IMR-90 (cell line): ENCODE measurements around the gene GPRC5B. TPM values are rescaled to one million over a fixed set of nuclear protein-coding genes. Genes with fewer than 3 reads are reported as not detected.

Experiments used
- ATAC-seq: fragments of 200-7000 bp; cut with Tn5 transposase; 2 replicates; pipeline ENCODE4 v1.9.1; 2020; ENCODE audit warnings: low read depth, mild to moderate bottlenecking, moderate library complexity
- BruUV-seq: library from RNA; stranded (reverse); fragments of 400-500 nt; replicated peaks from 2 replicates; lab custom pipeline; 2021; lab: Mats Ljungman, UMichigan
- CTCF ChIA-PET: fragments of 300-600 bp; formaldehyde crosslinking; extraction: SDS; loops from one replicate; lab custom pipeline; 2021; ENCODE audit warnings: antibody characterized with exemption; lab: Yijun Ruan, JAX
- POLR2A ChIA-PET: fragments of 300-600 bp; sonication (Branson Sonifier 250); formaldehyde crosslinking; loops from one replicate; lab custom pipeline; 2022; ENCODE audit warnings: antibody characterized with exemption; ENCODE audit not compliant: unreplicated experiment; lab: Charles Lee
- DNase-seq: peaks from one replicate; pipeline ENCODE4 v3.0.0; 2013
- H2AFZ ChIP-seq: replicated peaks from 2 replicates; pipeline ENCODE3; 2013; ENCODE audit warnings: low read length, mild to moderate bottlenecking; ENCODE audit not compliant: poor library complexity
- H2AK5ac ChIP-seq: 2 replicates; pipeline ENCODE4 v1.6.1; 2013; ENCODE audit warnings: low read depth, low read length, inconsistent platforms
- H2AK9ac ChIP-seq: replicated peaks from 2 replicates; pipeline ENCODE3; 2013; ENCODE audit warnings: mild to moderate bottlenecking, low read depth, low read length, moderate library complexity; ENCODE audit not compliant: poor library complexity
- H2BK120ac ChIP-seq: 2 replicates; pipeline ENCODE4 v1.6.1; 2013; ENCODE audit warnings: low read depth, low read length, inconsistent platforms
- H2BK15ac ChIP-seq: 3 replicates; pipeline ENCODE4 v1.6.1; 2013; ENCODE audit warnings: low read depth, low read length, inconsistent platforms
- H2BK20ac ChIP-seq: 2 replicates; pipeline ENCODE4 v1.6.1; 2013; ENCODE audit warnings: low read depth, mild to moderate bottlenecking, inconsistent platforms, low read length, moderate library complexity
- H2BK5ac ChIP-seq: 2 replicates; pipeline ENCODE4 v1.6.1; 2013; ENCODE audit warnings: mild to moderate bottlenecking, low read depth, low read length, inconsistent platforms; ENCODE audit not compliant: poor library complexity, severe bottlenecking
- H3K14ac ChIP-seq: replicated peaks from 2 replicates; pipeline ENCODE4 v1.6.1; 2013; ENCODE audit warnings: low read depth, low read length, inconsistent platforms
- H3K18ac ChIP-seq: 2 replicates; pipeline ENCODE4 v1.6.1; 2013; ENCODE audit warnings: low read depth, low read length, control low read depth
- H3K23ac ChIP-seq: 2 replicates; pipeline ENCODE4 v1.6.1; 2013; ENCODE audit warnings: low read depth, low read length, inconsistent platforms
- H3K27ac ChIP-seq: 2 replicates; pipeline ENCODE4 v1.5.1; 2013; ENCODE audit warnings: mild to moderate bottlenecking, control low read depth, low read length; ENCODE audit not compliant: insufficient read depth
- H3K27me3 ChIP-seq: 2 replicates; pipeline ENCODE4 v1.6.1; 2013; ENCODE audit warnings: low read length; ENCODE audit not compliant: control insufficient read depth, insufficient read depth
- H3K36me3 ChIP-seq: 2 replicates; pipeline ENCODE4 v1.6.1; 2013; ENCODE audit warnings: low read length, mixed read lengths; ENCODE audit not compliant: control insufficient read depth, insufficient read depth
- H3K4ac ChIP-seq: 2 replicates; pipeline ENCODE4 v1.6.1; 2013; ENCODE audit warnings: low read depth, low read length, inconsistent platforms
- H3K4me1 ChIP-seq: 2 replicates; pipeline ENCODE4 v1.6.1; 2013; ENCODE audit warnings: low read length, mixed read lengths; ENCODE audit not compliant: control insufficient read depth, insufficient read depth
- H3K4me2 ChIP-seq: 2 replicates; pipeline ENCODE4 v1.6.1; 2013; ENCODE audit warnings: low read depth, mild to moderate bottlenecking, control low read depth, low read length, moderate library complexity
- H3K4me3 ChIP-seq: 2 replicates; pipeline ENCODE4 v1.5.1; 2013; ENCODE audit warnings: low read depth, mild to moderate bottlenecking, control low read depth, low read length, moderate library complexity; ENCODE audit not compliant: insufficient read depth
- H3K56ac ChIP-seq: 2 replicates; pipeline ENCODE4 v1.6.1; 2013; ENCODE audit warnings: low read length, inconsistent platforms; ENCODE audit not compliant: insufficient read depth; ENCODE audit errors: extremely low read depth
- H3K79me1 ChIP-seq, 2 experiments: 2 replicates each; pipeline ENCODE4 v1.6.1; 2013; ENCODE audit warnings: low read length in 2 of 2, inconsistent platforms in 1 of 2, low read depth in 1 of 2
- H3K9ac ChIP-seq: 2 replicates; pipeline ENCODE4 v1.6.1; 2013; ENCODE audit warnings: low read depth, low read length, control low read depth
- H3K9me1 ChIP-seq: 2 replicates; pipeline ENCODE4 v1.6.1; 2013; ENCODE audit warnings: low read length, inconsistent platforms; ENCODE audit not compliant: insufficient read depth
- H3K9me3 ChIP-seq: 2 replicates; pipeline ENCODE4 v1.6.1; 2013; ENCODE audit warnings: low read length; ENCODE audit not compliant: control insufficient read depth, insufficient read depth
- H4K20me1 ChIP-seq: 2 replicates; pipeline ENCODE4 v1.6.1; 2013; ENCODE audit warnings: low read length, inconsistent platforms; ENCODE audit not compliant: insufficient read depth
- H4K5ac ChIP-seq: 2 replicates; pipeline ENCODE4 v1.6.1; 2013; ENCODE audit warnings: mild to moderate bottlenecking, low read depth, low read length, control low read depth
- H4K8ac ChIP-seq, 2 experiments: 2 replicates each; pipeline ENCODE4 v1.6.1; 2013; ENCODE audit warnings: low read depth in 2 of 2, low read length in 2 of 2, control low read depth in 1 of 2, inconsistent platforms in 1 of 2
- H4K91ac ChIP-seq: 2 replicates; pipeline ENCODE4 v1.6.1; 2013; ENCODE audit warnings: low read depth, low read length, inconsistent platforms; ENCODE audit not compliant: insufficient read depth
- BHLHE40 ChIP-seq: fragments of 150-350 bp; IDR thresholded peaks from 2 replicates; pipeline ENCODE4 v1.6.1; 2016; ENCODE audit warnings: mild to moderate bottlenecking, low read depth, low read length
- CEBPB ChIP-seq: IDR thresholded peaks from 2 replicates; pipeline ENCODE4 v1.6.1; 2012; ENCODE audit warnings: low read depth, low read length, improper control_type of control experiment
- CHD1 ChIP-seq: IDR thresholded peaks from 2 replicates; pipeline ENCODE4 v1.6.1; 2012; ENCODE audit warnings: low read depth, low read length, improper control_type of control experiment
- FOS ChIP-seq: fragments of 150-350 bp; IDR thresholded peaks from 2 replicates; pipeline ENCODE4 v1.6.1; 2016; ENCODE audit warnings: low read depth, low read length
- MAFK ChIP-seq: IDR thresholded peaks from 2 replicates; pipeline ENCODE4 v1.6.1; 2012; ENCODE audit warnings: low read depth, low read length, improper control_type of control experiment
- MAZ ChIP-seq: IDR thresholded peaks from 2 replicates; pipeline ENCODE4 v1.6.1; 2012; ENCODE audit warnings: low read depth, mild to moderate bottlenecking, low read length, improper control_type of control experiment, moderate library complexity, borderline replicate concordance
- NFE2L2 ChIP-seq: fragments of 150-350 bp; IDR thresholded peaks from 2 replicates; pipeline ENCODE4 v1.6.1; 2016; ENCODE audit warnings: low read depth, mild to moderate bottlenecking, low read length
- POLR2A ChIP-seq: IDR thresholded peaks from 2 replicates; pipeline ENCODE4 v1.6.1; 2012; ENCODE audit warnings: mild to moderate bottlenecking, low read depth, low read length
- RAD21 ChIP-seq: IDR thresholded peaks from 2 replicates; pipeline ENCODE4 v1.6.1; 2012; ENCODE audit warnings: low read length, improper control_type of control experiment
- WGBS, 2 experiments: methylation state at CpG; one replicate each; pipeline versions ENCODE4 v1.1.5 to v1.1.7; 2013; ENCODE audit warnings: missing lambda C conversion rate in 2 of 2; ENCODE audit not compliant: insufficient read length in 1 of 2; ENCODE audit errors: extremely low coverage in 2 of 2; 5-methylcytosine and 5-hydroxymethylcytosine counted together
- dilution Hi-C: fragments of 300-500 bp; cut with HindIII; formaldehyde crosslinking; loops from one replicate; pipeline ENCODE4 v1.14.3; 2018; ENCODE audit warnings: low sequenced_read_pairs; ENCODE audit not compliant: unreplicated experiment
- in situ Hi-C: fragments of 300-500 bp; cut with MboI; formaldehyde crosslinking; loops from 3 replicates; pipeline ENCODE4 v1.14.3; 2019; ENCODE audit warnings: low sequenced_read_pairs, inconsistent platforms, mixed read lengths
- intact Hi-C: fragments of 100-400 bp; cut with micrococcal nuclease; formaldehyde crosslinking; loops from 2 replicates; pipeline ENCODE4 v1.10.0; 2022
- polyA plus RNA-seq, 3 experiments: library from polyadenylated mRNA; depleted of rRNA; stranded (reverse); fragments of >200 nt; gene quantifications; 2 replicates each; pipeline ENCODE4 v1.2.3, GENCODE V29; 2012; ENCODE audit warnings: low replicate concordance in 1 of 3
- total RNA-seq: library from RNA; depleted of rRNA; stranded (reverse); fragments of >200 nt; gene quantifications from 2 replicates; pipeline ENCODE4 v1.2.3, GENCODE V29; 2012
- TF ChIP-seq, protein P1 (sequence below): fragments of 150-350 bp; IDR thresholded peaks from 2 replicates; pipeline ENCODE4 v1.6.1; 2016; ENCODE audit warnings: low read depth, mild to moderate bottlenecking, low read length, moderate library complexity, borderline replicate concordance
- TF ChIP-seq, protein P2 (sequence below): fragments of 150-350 bp; IDR thresholded peaks from 2 replicates; pipeline ENCODE4 v1.6.1; 2017; ENCODE audit warnings: mild to moderate bottlenecking, antibody characterized with exemption, low read length, low read depth
- TF ChIP-seq, protein P3 (sequence below): conservative IDR thresholded peaks from 2 replicates; pipeline ENCODE4 v1.5.1; 2012; ENCODE audit warnings: mild to moderate bottlenecking, low read depth, low read length, improper control_type of control experiment

The GPRC5B gene
- total and polyA plus RNA-seq, 2 of the 4 experiments (the other 2 are of a cell fraction), result 2.5 to 8.5 TPM

- Histone ChIP-seq H3K4me1 (no peaks in the 10 kb centered on the region; the same call in 1 of the 2 replicates), H3K27ac (no peak overlapping the region), H4K5ac (peak overlapping the region; percentile 43; the same call in 1 of the 2 replicates), H3K27me3 (no peaks in the 10 kb centered on the region), H2AFZ (no peak overlapping the region), H4K20me1 (no peaks in the 10 kb centered on the region), H3K9ac (no peak overlapping the region), H3K9me3 (no peaks in the 10 kb centered on the region), H2BK20ac (no peak overlapping the region), H3K36me3 (no peaks in the 10 kb centered on the region), H2BK15ac (no peak overlapping the region), H4K91ac (no peak overlapping the region), H3K4me3 (no peak overlapping the region), H2AK5ac (no peak overlapping the region), H3K23ac (no peak overlapping the region), H2AK9ac (no peak overlapping the region), H3K18ac (no peak overlapping the region), H4K8ac (no peak overlapping the region), H2BK120ac (no peak overlapping the region), H3K79me1 (no peaks in the 10 kb centered on the region), H2BK5ac (no peak overlapping the region), H3K4ac (no peak overlapping the region), H3K56ac (no peak overlapping the region), H3K9me1 (no peaks in the 10 kb centered on the region), H3K14ac (no peak overlapping the region), H3K4me2 (no peak overlapping the region)
- in situ Hi-C loops, result no loop called here
- ATAC-seq (no peak), DNase-seq (no peak)
- intact Hi-C loops, result loop anchor here (5.0 kb wide), 1 partner anchor 60 kb away; no protein-coding TSS in a partner anchor
- no TSS peak for BruUV-seq
- ChIA-PET POLR2A (no interaction called here), CTCF (no interaction called here)
- WGBS, 2 experiments, result no CpG with 5 or more reads among the region's 3 CpGs
- TF ChIP-seq, protein P1, sequence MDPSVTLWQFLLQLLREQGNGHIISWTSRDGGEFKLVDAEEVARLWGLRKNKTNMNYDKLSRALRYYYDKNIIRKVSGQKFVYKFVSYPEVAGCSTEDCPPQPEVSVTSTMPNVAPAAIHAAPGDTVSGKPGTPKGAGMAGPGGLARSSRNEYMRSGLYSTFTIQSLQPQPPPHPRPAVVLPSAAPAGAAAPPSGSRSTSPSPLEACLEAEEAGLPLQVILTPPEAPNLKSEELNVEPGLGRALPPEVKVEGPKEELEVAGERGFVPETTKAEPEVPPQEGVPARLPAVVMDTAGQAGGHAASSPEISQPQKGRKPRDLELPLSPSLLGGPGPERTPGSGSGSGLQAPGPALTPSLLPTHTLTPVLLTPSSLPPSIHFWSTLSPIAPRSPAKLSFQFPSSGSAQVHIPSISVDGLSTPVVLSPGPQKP, result no peak
- TF ChIP-seq MAZ (no peak), MAFK (no peak), NFE2L2 (no peak), CEBPB (no peak), POLR2A (no peak), CHD1 (no peak), RAD21 (no peak), BHLHE40 (no peak), FOS (no peak)
- TF ChIP-seq, protein P2, sequence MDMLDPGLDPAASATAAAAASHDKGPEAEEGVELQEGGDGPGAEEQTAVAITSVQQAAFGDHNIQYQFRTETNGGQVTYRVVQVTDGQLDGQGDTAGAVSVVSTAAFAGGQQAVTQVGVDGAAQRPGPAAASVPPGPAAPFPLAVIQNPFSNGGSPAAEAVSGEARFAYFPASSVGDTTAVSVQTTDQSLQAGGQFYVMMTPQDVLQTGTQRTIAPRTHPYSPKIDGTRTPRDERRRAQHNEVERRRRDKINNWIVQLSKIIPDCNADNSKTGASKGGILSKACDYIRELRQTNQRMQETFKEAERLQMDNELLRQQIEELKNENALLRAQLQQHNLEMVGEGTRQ, result no peak
- TF ChIP-seq, protein P3, sequence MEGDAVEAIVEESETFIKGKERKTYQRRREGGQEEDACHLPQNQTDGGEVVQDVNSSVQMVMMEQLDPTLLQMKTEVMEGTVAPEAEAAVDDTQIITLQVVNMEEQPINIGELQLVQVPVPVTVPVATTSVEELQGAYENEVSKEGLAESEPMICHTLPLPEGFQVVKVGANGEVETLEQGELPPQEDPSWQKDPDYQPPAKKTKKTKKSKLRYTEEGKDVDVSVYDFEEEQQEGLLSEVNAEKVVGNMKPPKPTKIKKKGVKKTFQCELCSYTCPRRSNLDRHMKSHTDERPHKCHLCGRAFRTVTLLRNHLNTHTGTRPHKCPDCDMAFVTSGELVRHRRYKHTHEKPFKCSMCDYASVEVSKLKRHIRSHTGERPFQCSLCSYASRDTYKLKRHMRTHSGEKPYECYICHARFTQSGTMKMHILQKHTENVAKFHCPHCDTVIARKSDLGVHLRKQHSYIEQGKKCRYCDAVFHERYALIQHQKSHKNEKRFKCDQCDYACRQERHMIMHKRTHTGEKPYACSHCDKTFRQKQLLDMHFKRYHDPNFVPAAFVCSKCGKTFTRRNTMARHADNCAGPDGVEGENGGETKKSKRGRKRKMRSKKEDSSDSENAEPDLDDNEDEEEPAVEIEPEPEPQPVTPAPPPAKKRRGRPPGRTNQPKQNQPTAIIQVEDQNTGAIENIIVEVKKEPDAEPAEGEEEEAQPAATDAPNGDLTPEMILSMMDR, result no peak
- dilution Hi-C loops, result no loop called here
These were observed 67.5 kb downstream of the GPRC5B start for GRCh38 chr16:19817122-19817521.
